ENCODE data around the gene DOCK8. TPM values are rescaled to one million over a fixed set of nuclear protein-coding genes. Genes with fewer than 3 reads are reported as not detected.

DOCK8 gene
- total RNA-seq, 1 donor from 2014 or later = 5.7 TPM

DNA sequence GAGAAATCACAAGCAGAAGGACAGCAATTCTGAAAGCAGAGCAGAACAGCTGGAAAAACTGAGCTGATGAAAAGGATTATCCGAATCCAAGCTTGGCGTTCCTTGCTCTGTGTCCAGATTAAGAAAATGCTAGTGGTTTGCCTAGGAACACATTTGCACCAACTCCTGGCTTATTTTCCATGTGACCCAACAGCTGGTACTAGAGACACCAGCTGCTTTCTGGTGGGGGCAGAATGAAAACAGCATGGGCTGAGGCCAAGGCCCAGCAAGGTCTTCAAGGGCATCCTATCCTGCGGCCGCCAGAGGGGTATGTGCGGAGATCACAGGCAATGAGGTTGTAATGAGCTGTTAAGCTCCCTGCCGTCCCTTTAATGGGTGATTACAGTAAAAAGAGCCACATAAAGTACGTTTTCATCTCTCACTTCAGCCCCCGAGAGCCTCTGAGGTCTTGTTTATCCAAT is 131.5 kb downstream of the DOCK8 start:
- no peak for DNase-seq
- peak; percentile 57 for ATAC-seq
- intact Hi-C loops (cut with micrococcal nuclease) = no loop called here

DNA sequence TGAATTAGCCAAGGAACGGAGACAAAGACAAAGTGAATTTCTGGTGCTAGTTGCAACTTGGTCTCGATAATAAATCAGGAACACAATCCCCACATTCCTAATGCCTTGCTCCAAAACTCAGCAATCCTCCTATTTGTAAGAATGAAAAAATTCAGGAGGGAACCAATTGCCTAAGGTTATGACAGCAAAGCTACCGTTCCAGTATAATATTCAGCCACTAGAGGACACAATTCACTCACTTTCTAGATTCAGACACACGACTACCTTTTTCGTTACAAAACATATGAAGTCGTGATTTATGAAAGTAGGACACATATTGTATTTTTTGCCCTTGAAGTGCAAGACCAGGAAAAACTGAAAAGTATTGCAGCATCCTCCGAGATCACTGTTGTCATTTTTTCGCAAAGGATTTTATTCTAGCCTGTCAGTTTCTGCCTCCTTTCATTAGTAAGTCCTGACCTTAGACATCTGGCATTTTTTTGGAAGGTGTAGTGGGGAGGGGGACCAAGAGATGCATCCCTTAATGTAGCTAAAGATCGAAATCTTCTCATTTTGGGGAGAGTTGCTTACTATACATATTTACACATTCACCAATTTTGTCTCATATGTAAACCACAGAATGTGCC is 133.1 kb downstream of the DOCK8 start:
- intact Hi-C loops (cut with micrococcal nuclease) = no loop called here
- ATAC-seq (peak; percentile 70), DNase-seq (no peak)

DNA sequence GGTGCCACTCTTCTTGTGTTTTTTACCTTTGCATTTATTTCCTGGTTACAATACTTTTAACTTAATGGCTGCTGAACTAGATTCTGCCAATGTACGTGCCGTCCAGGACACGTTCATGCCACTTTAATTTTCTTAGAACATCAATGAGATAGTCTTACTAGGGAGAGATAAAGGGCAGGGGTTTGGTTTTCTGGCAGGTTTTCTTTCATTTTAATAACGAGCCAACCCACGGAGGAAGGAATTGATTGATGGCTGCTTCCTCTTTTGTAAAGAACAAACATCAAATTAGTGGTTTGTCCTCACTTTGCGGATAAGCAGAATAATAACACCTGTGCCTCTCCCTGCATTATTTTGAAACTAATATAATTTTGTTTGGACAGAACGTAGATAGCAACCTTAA is 135.7 kb downstream of the DOCK8 start:
- ATAC-seq = no peak
- intact Hi-C loops (cut with micrococcal nuclease) = no loop called here
- DNase-seq = no peak

DNA sequence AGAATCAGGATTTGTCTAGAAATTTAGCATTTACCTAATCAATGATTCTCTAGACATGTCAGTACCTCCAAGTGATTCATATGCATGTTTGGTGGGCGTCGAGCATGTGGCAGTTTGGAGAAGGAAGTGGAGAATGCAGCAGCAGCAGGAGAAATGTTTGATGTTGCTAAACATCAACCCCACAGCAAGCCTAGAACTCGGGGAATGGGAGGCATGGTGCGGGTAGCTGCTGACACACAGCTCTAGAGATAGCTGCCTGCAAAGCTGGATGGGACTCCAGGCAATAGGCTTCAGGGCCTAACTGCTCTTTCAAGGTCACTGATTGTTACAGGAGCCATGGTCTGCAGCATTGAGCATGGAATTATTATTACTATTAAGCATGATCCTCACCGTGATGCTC is 137.3 kb downstream of the DOCK8 start:
- intact Hi-C loops (cut with micrococcal nuclease) = no loop called here
- no peak for ATAC-seq
- no peak for DNase-seq

DNA sequence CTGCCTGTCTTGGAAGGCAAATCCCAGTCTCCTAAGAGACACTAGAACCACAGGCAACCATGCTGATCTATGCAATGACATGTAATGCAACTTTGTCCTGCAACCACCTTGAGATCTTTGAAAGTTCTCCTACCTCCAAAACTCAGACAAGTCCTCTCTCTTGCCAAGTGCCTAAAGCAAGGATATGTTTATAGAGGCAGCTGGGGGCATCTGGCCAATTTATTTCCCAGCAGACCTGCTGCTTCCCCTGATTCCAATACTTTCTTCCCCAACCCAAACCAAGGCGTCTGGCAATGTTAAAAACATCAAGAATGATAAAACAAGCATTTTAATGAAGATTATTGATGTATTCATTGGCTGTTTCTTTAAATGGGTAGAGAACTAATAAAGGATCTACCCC is 138.4 kb downstream of the DOCK8 start:
- no peak for ATAC-seq
- DNase-seq = no peak
- intact Hi-C loops (cut with micrococcal nuclease) = no loop called here

DNA sequence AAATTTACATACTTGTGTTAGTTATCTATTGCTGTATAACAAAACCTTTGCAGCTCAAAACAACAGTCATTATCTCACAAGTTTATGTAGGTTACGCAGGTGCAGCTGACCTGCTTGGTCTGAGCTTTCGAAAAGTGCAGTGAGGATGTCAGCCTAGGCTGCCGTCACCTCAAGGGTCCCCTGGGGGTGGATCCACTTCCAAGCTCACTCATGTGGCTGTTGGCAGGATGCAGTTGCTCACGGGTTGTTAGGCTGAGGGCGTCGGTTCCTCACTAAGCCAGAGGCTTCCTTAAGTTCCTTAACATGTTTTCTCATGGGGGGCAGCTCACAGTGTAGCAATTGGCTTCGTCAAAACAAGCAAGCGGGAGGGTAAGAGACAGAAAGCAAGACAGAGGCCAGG is 139.8 kb downstream of the DOCK8 start:
- intact Hi-C loops (cut with micrococcal nuclease) = no loop called here
- ATAC-seq = no peak
- DNase-seq = no peak

DNA sequence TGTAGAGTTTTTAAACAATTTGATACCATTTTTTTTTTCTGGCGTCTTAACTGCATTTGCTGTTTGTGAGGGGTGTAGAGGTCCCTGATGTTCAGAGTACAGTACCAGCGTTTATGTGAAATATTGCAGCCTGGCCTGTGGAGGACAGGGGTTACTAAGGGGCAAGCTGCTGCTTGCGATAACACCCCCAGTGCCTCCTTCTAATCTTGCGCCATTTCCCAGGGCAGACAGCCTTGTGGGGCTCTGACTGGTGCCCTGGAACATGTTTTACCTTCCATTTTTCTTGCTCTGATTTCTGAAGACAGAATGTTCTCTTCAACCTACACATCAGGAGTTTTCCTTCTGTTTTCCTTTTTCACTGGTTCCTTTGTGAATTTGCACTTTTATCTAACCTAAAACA is 142.9 kb downstream of the DOCK8 start:
- DNase-seq (no peak), ATAC-seq (no peak)
- intact Hi-C loops (cut with micrococcal nuclease) = no loop called here

DNA sequence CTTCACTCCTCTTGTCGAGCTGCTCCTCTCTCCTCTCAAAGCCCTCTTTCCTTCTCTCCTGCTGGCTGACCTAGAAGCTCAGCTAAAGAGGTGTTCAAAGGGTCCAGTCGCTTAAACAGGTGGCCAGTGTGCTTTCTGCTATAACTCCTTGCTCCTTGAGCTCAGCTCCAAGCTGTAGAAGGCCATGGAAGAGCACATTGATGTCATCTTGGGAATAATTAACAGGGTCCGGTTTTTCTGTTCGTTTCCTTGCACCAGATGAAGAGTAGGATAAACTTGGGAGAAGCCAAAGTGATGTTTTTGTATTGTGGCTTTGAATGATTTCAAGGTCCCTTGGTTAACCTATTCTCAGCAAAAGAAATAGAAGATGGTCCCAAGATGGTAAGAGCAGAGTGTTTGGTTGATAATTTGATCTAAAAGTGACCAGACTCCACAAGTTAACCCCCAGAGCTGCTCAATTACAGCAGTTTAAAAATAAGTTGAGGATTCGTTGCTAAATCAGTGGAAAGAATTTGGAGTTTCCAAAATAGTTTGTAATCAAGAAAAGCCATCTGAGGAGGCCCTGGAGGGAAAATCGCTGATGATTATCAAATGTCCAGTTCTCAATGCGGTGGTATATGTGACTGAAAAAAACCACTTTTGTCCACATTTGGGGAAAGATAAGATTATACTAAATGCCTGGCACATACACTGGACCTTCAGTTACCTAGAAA is 148.1 kb downstream of the DOCK8 start:
- intact Hi-C loops (cut with micrococcal nuclease) = no loop called here
- DNase-seq (no peak), ATAC-seq (no peak)

DNA sequence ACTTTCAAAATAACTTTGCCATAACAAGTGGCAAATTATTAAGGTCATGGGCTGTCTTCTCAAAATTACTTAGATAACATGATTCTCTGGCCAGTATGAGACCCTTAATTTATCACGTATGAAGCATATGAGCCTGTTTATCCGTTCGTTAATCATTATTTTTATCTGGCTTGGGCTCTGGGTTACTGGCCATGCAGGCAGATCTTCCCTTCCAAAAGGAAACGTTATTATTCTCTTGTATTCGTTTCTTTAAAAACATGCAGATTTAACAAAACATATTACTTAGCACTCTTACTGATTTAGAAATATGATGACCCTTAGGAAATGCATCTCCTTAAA is 148.6 kb downstream of the DOCK8 start:
- ATAC-seq = no peak
- intact Hi-C loops (cut with micrococcal nuclease) = no loop called here
- DNase-seq = no peak

DNA sequence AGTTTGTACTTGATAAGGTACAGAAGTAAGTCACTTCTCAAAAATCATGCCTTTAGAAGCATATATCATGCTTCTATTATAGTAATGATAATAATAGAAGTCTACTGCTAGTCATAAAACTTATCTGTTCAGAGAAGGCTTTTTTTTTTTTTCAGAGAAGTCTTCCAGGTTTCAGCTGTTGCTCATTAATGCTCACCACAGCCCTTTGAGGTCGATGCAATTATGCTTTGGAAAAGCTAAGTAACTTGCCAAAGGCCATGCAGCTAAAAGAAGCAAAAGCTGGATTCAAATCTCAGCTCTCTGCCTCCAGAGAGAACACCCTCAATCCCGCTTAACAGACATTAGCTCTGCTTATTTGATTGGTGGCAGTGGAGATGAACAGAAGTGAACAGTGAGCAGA is 150.8 kb downstream of the DOCK8 start:
- intact Hi-C loops (cut with micrococcal nuclease) = no loop called here
- ATAC-seq (peak; percentile 22), DNase-seq (no peak)

DNA sequence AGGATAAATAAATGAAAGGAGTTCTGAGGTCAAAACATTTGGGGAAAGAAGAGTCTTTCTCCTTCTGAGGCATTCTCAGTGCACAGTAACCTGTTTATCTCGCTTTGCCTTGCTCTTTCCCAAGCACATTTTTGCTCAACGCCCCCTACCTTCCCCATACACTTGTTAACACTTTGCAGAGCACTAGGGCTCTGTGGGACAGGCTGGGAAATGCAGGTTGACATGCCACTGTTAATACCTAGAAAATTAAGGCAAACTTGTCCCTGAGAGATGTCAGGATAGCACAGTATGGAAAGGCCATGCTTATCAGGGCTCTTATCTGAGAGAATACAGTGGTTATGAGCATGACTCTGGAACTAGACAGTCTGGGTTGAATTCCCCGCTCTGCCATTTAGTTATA is 152.0 kb downstream of the DOCK8 start:
- intact Hi-C loops (cut with micrococcal nuclease) = no loop called here

DNA sequence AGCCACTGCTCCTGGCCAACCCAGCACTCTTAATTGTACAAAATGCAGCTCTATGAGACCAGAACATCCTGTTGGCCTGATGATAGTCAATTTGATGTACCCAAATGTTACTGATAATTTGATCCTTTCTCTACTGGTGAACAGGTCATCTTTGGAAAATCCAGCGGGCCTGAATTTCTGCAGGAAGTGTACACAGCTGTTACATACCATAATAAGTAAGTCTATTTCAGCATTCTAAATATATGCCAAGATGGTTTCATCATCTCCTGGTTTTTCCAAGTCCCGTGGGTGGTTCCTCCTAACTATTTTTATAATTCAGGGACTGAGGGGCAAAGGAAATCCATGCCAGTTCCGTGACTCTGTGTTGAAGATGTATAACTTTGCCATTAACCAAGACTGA is 155.4 kb downstream of the DOCK8 start:
- ATAC-seq (no peak), DNase-seq (no peak)
- intact Hi-C loops (cut with micrococcal nuclease) = no loop called here

More for the DNA sequence above, 152.0 kb downstream of the DOCK8 start:
- ATAC-seq (no peak), DNase-seq (no peak)

DNA sequence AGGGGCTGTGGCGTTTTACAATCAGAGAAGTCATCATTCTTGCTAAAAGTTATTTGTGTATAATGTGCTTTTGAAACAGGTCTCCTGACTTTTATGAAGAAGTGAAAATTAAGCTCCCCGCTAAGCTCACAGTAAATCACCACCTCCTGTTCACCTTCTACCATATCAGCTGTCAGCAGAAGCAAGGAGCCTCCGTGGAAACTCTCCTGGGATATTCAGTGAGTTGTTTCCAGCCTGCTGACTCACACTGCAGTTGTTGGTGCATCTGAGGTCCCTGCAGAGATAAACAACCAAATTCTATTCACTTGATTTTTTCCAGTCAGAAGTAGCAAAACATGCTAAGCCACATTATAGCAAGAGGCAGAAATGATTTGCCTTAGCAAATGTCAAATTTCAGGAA is 156.7 kb downstream of the DOCK8 start:
- peak; percentile 89 for ATAC-seq
- intact Hi-C loops (cut with micrococcal nuclease) = no loop called here
- DNase-seq = no peak

DNA sequence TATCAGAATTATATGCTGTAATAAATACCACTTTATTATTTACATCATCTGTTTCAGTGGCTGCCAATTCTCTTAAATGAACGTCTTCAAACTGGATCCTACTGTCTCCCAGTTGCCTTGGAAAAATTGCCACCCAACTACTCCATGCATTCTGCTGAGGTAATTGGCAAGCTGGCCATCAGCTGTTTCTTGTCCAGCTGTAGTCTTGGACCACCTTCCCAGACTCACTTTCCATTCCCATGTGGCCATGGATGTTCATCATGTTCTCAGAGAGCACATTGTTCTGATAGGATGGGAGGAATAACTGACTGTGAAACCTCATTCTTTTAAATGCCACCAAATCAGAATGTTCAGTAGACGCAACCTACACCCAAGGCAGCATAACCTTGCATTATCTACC is 157.5 kb downstream of the DOCK8 start:
- ATAC-seq = peak; percentile 74
- intact Hi-C loops (cut with micrococcal nuclease) = no loop called here

DNA sequence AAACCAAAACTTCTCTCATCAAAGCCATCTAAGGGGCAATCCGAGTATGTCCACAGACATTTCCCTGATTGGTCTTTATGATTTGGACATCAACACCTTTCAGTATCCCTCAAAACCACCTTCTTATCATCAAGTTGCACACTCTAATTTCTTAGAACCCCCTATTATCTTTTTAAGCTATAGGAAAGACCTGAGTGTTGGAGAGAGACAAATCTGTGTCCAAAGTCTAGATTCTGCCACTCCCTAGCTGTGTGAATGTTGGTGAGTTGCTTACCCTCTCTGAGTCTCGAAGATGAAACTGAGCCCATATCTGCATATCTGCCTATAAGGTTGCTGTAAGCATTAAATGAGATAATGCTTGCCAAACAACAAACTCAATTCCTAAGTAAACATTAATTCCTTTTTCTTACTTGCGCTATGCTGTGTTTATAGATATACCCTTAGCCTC is 159.1 kb downstream of the DOCK8 start:
- DNase-seq (no peak), ATAC-seq (no peak)
- intact Hi-C loops (cut with micrococcal nuclease) = no loop called here

More for the DNA sequence above, 157.5 kb downstream of the DOCK8 start:
- DNase-seq = no peak

DNA sequence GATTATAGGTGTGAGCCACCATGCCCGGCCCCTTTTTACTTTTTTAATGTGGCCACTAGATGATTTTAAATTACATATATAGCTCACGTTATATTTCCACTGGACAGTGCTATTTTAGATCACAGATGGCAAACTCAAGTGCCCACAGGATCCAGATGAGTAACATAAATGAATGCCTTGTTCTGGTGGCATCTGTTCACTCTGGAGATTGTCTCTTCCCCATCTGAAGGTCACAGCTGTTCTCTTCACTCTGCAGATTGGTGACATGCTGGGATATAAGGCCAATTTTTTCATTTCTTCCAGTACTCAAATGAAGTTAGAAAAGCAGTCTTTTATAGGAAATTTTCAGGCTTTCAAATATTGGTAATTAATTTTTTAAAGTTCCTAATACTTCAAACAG is 160.1 kb downstream of the DOCK8 start:
- ATAC-seq (no peak), DNase-seq (no peak)
- intact Hi-C loops (cut with micrococcal nuclease) = no loop called here

DNA sequence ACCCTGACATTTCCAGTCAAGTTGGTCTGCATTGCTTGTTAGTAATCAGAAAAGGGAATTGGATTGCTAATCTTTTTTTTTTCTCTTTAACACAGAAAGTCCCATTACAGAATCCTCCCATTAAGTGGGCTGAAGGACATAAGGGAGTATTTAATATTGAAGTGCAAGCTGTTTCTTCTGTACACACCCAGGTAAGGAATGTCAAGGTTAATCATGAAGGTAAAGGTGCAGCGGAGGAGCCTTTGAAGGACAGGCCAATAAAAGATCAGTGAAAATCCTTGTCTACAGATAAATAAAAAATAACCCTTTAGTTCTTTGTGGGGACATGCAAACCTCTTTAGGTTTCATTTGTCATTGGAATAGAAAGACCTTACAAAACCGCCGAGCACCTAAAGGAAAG is 161.4 kb downstream of the DOCK8 start:
- intact Hi-C loops (cut with micrococcal nuclease) = no loop called here
- DNase-seq (no peak), ATAC-seq (no peak)

DNA sequence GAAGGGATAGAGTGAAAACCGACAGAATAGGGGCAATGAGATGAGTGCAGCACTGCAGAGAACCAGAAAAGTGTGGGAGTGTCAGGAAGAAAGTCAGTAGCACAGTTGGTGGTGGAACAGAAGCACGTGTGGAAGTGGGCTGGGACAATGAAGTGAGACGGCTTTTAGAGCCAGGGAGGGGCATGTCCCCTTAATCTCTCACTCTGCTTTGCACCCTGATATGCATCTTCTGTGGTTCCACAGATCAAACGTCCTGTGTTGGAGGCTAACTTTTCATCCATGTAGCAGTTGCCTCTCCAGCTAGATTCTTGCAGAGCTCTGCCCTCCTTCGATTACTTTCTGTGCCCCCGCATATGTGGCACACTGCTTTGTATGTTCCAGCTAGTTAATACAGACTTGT is 163.6 kb downstream of the DOCK8 start:
- intact Hi-C loops (cut with micrococcal nuclease) = no loop called here
- no peak for ATAC-seq

DNA sequence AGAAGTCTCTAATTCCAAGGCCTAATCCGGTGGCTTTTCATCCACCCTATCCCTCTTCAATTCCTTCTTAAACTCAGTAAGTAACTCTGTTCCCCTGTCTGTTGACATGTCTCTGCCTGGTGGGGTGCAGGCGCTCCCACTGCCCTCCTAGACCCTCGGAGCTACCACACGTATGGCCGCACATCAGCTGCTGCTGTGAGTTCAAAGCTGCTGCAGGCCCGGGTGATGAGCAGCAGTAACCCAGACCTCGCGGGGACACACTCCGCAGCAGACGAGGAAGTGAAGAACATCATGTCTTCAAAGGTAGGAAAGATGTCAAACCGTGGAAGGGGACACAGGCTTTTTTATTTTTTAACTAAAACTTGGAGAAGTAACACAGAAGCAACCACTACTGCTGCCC is 167.7 kb downstream of the DOCK8 start:
- intact Hi-C loops (cut with micrococcal nuclease) = loop anchor here (10.0 kb wide), 1 partner anchor 422 kb away; no protein-coding TSS in a partner anchor
- DNase-seq (no peak), ATAC-seq (no peak)

More for the DNA sequence above, 163.6 kb downstream of the DOCK8 start:
- no peak for DNase-seq

DNA sequence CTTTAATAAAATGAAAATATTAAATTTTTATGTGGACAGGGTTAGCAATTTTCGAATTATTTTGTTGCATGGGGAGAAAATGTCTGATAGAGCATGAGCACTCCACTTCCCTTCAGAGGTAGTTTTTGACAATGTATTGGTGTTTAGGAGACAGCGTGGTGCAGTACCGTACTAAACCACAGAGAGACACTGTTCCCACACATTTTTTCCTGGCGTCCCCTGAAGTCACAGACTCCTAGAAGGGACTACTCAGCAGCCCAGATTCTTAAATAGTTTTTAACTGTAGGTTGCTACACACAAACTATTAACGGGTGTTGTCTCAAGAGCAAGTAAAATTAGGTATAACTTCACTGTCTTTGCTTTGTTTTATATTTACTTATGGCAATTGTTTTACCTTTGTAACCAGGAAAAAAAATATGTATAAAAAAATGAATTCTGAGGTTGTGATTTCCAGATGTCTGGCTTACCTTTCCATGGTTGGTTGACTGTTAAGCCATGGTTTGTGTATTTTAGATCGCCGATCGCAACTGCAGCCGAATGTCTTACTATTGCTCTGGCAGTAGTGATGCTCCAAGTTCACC is 171.2 kb downstream of the DOCK8 start:
- intact Hi-C loops (cut with micrococcal nuclease) = loop anchor here (5.0 to 10.0 kb wide), 2 partner anchors 161 to 419 kb away; no protein-coding TSS in a partner anchor
- ATAC-seq (peak; percentile 89), DNase-seq (no peak)

DNA sequence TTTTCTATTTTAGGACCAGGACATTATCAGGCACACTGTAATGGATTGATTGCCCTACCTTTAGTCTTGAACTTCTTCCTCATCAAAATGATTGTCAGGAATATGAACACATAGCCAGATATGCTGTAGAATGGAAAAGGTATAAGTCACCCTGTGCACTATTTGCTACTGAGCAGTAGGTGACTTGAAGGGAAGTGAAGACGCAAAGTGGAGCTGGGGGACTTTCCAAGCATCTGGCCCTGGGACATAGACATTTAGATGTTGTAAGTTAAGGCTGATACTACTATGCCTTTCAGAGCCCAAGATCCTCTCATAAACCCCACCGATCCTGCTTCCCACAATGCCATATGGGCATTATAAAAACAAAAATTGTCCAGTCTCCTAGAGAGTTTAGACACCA is 174.5 kb downstream of the DOCK8 start:
- intact Hi-C loops (cut with micrococcal nuclease) = loop anchor here (5.0 to 10.0 kb wide), 2 partner anchors 158 to 416 kb away; no protein-coding TSS in a partner anchor

More for the DNA sequence above, 174.5 kb downstream of the DOCK8 start:
- no peak for DNase-seq
- no peak for ATAC-seq
